Stimulated activated CD4-positive, alpha-beta T cell treated with anti-CD3 and anti-CD28 coated beads, Interleukin-4, amount 100 ng/mL, for 24 hours (primary cell): ENCODE results near the gene DIRAS3.
"Not testable (repeated sequence)": the region's sequence is repeated elsewhere in the genome, so short reads cannot be mapped to it uniquely, and the experiment has no call there.

Experiments
- DNase-seq: peaks from one replicate; pipeline ENCODE4 v3.0.0-alpha.2; 2020

DIRAS3 gene

GRCh38 chr1:68016381-68016780, 34.0 kb downstream of the DIRAS3 start:
- DNase-seq: no peak

GRCh38 chr1:68015971-68016370, 34.5 kb downstream of the DIRAS3 start:
- DNase-seq: no peak

DNA sequence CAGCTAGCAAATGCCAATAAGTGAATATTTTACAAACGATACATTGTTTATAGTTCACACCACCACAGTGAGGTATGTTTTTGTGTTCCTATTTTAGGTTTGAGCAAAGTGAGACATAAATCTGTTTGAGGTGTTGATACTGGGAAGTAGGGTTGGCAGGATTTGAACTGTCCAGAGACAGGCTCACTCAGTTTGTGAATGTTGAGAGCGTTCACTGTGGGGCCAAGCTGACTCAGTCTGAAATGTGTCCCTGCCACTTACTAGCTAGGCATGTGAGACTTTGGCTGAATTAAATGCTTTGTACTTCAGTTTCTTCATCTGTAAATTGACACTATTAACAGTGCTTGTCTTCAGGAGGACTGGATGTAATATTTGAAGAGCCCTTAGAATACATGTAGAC, 35.1 kb downstream of the DIRAS3 start:
- DNase-seq: no peak

DNA sequence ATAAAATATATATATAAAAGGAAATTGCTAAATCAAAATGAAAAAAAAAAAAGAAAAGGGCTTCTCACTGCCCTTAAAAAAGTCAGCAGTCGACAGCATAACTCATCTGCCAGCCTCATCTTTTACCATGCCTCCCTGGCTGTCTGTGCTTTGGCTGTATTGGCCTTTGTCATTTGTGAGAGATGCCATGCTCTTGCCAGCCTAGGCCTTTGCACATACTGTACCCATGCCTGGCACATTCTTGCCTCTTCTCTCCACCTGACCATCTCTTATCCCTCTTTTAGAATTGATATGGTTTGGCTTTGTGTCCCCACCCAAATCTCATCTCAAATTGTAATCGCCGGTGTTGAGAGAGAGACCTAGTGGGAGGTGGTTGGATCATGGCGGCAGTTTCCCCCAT, 37.1 kb downstream of the DIRAS3 start:
- no peak for DNase-seq

DNA sequence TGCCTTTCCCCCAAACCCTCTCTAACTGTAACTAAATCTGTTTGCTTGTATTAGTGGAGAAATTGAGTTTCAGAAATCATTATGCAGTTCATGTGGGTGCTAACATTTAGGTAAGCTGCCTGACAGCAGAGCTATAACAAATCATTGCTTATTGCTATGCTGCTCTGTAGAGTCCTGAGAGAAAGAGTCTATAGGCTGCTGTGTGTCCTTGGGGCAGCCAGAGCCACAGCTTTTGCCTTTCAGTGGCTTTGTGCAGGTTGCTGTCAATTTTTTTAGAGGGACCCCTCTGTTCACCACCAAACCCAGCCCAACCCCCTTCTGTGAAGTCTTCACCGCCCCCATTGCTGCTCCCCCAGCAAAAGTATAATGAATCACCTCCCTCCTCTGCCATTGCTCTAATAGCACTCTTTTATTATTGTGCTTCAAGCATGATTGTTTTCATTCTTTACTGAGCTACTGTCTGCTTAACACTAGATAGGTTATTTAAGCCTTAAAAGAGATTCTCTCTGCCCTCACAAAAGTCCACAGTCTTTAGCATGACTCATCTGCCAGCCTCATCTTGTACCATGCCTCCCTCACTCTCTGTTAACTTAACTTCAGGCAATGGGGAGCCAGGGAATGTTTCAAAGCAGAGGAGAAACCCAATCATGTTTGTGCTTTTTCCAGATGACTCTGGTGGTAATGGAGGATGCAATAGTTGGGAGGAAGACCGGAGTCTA, 38.6 kb downstream of the DIRAS3 start:
- DNase-seq: no peak

DNA sequence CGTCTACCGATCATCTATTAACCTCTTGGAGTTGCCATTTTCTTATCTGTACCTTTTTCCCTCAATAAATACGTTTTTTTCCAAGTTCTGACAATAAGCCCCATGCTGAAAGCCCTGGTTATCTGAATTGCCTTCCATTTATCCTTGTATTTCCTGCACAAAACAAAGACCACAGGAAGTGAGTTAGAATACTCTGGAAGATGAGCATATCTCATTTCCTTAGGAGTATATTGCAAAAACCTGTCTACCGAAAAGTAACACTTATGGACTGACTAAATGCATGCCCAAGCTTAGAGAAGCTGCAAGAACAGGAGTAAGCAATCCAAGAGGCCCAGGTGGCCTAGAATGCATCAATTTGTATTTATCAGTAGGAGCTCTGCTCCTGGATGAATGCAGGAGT, 39.9 kb downstream of the DIRAS3 start:
- no peak for DNase-seq

GRCh38 chr1:68010090-68010489, 40.3 kb downstream of the DIRAS3 start:
- no peak for DNase-seq

GRCh38 chr1:68003626-68004025, 46.8 kb downstream of the DIRAS3 start:
- not testable (repeated sequence) for DNase-seq

DNA sequence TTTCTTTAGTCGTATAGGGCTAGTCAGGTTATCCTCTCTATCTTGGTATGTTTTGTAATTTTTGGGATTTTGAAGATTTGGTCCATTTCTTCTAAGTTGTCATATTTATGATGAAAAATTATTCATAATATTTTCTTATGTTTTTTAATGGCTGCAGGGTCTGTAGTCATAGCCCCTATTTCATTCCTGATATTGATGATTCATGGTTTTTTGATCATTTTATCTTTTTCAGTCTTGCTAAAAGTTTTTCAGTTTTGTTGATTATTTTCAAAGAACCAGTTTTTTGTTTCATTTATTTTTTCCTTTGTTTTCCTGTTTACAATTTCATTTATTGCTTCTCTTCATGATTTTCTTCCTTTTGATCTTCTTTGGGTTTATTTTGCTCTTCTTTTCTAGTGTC, 50.2 kb downstream of the DIRAS3 start:
- no peak for DNase-seq

- no peak for DNase-seq
Measured at GRCh38 chr1:67997746-67998145, 52.7 kb downstream of the DIRAS3 start.
